Keratinocyte (primary cell): ENCODE measurements around the gene RHOF. TPM values are rescaled to one million over a fixed set of nuclear protein-coding genes. Genes with fewer than 3 reads are reported as not detected.

ENCODE experiments used
- DNase-seq: peaks from one replicate; pipeline ENCODE4 v3.0.0-alpha.2; 2011; ENCODE audit warnings: low read depth, missing footprints, low spot score
- FAIRE-seq: peaks from 2 replicates; lab custom pipeline; 2011; peaks lifted over from hg19 to GRCh38; lab: Jason Lieb, UNC
- H2AFZ ChIP-seq: 2 replicates; pipeline ENCODE4 v1.6.0; 2012; ENCODE audit warnings: low read length, control low read depth, inconsistent platforms; ENCODE audit not compliant: control insufficient read depth
- H3K27ac ChIP-seq: 2 replicates; pipeline ENCODE4 v1.5.1; 2011; ENCODE audit warnings: low read length; ENCODE audit not compliant: control insufficient read depth, insufficient read depth
- H3K27me3 ChIP-seq: 3 replicates; pipeline ENCODE4 v1.6.0; 2011; ENCODE audit warnings: low read length; ENCODE audit not compliant: control insufficient read depth, insufficient read depth; ENCODE audit errors: extremely low read depth
- H3K36me3 ChIP-seq, 2 experiments: 2 replicates in 1 of 2; 3 replicates in 1 of 2; pipeline ENCODE4 v1.5.1; 2011; ENCODE audit warnings: low read length in 2 of 2, mild to moderate bottlenecking in 1 of 2; ENCODE audit not compliant: control insufficient read depth in 2 of 2, insufficient read depth in 2 of 2; ENCODE audit errors: extremely low read depth in 1 of 2
- H3K4me1 ChIP-seq: 3 replicates; pipeline ENCODE4 v1.5.1; 2011; ENCODE audit warnings: low read length; ENCODE audit not compliant: control insufficient read depth, insufficient read depth; ENCODE audit errors: extremely low read depth
- H3K4me2 ChIP-seq: 3 replicates; pipeline ENCODE4 v1.6.0; 2011; ENCODE audit warnings: low read depth, low read length; ENCODE audit not compliant: control insufficient read depth, insufficient read depth; ENCODE audit errors: extremely low read depth
- H3K4me3 ChIP-seq, 3 experiments: fragments of 200-600 bp in 1 of 3; sonication (generic) in 1 of 3; 2 replicates in 2 of 3; 3 replicates in 1 of 3; pipeline ENCODE4 v1.5.1; 2011 to 2016; ENCODE audit warnings: low read length in 3 of 3, mild to moderate bottlenecking in 3 of 3, control low read depth in 2 of 3, inconsistent platforms in 1 of 3, low read depth in 1 of 3, mixed read lengths in 1 of 3, mixed run types in 1 of 3, moderate library complexity in 1 of 3; ENCODE audit not compliant: control insufficient read depth in 2 of 3, insufficient read depth in 2 of 3; ENCODE audit errors: extremely low read depth in 1 of 3
- H3K79me2 ChIP-seq: 2 replicates; pipeline ENCODE4 v1.6.0; 2012; ENCODE audit warnings: low read length; ENCODE audit not compliant: control insufficient read depth, insufficient read depth
- H3K9ac ChIP-seq: 3 replicates; pipeline ENCODE4 v1.6.0; 2011; ENCODE audit warnings: low read length; ENCODE audit not compliant: control insufficient read depth, insufficient read depth; ENCODE audit errors: extremely low read depth
- H3K9me1 ChIP-seq: 3 replicates; pipeline ENCODE4 v1.6.0; 2011; ENCODE audit warnings: low read length; ENCODE audit not compliant: control insufficient read depth, insufficient read depth; ENCODE audit errors: extremely low read depth
- H3K9me3 ChIP-seq: 2 replicates; pipeline ENCODE4 v1.5.1; 2012; ENCODE audit warnings: low read depth, low read length; ENCODE audit not compliant: control insufficient read depth
- H4K20me1 ChIP-seq: 3 replicates; pipeline ENCODE4 v1.6.0; 2011; ENCODE audit warnings: low read length; ENCODE audit not compliant: control insufficient read depth, insufficient read depth; ENCODE audit errors: extremely low read depth
- EZH2 ChIP-seq: IDR thresholded peaks from one replicate; pipeline ENCODE4 v1.6.1; 2012; ENCODE audit warnings: inconsistent platforms, mild to moderate bottlenecking, low read length, moderate library complexity
- dilution Hi-C: fragments of 300-500 bp; cut with MboI; formaldehyde crosslinking; loops from one replicate; pipeline ENCODE4 v1.7.0; 2020; ENCODE audit warnings: low sequenced_read_pairs; ENCODE audit not compliant: extremely low pct_ligation_motif_present
- polyA plus RNA-seq, 5 experiments: library from polyadenylated mRNA; depleted of rRNA in 3 of 5; stranded (reverse) in 3 of 5; stranded (forward) in 1 of 5; unstranded in 1 of 5; fragments of >200 nt; gene quantifications; 1 replicate in 1 of 5; 2 replicates in 3 of 5; 3 replicates in 1 of 5; pipeline versions ENCODE4 v1.2.1 to v1.2.3, GENCODE V29; 2011 to 2012; ENCODE audit warnings: missing spikeins in 2 of 5, low read depth in 1 of 5, low replicate concordance in 1 of 5
- TF ChIP-seq, protein P1 (sequence below), 3 experiments: IDR thresholded peaks in 1 of 3; conservative IDR thresholded peaks in 1 of 3; optimal IDR thresholded peaks in 1 of 3; 2 replicates in 2 of 3; 3 replicates in 1 of 3; pipeline versions ENCODE3 to v1.5.1; 2011; ENCODE audit warnings: low read length in 3 of 3, mild to moderate bottlenecking in 3 of 3, moderate library complexity in 2 of 3, control low read depth in 1 of 3, inconsistent platforms in 1 of 3; ENCODE audit not compliant: insufficient read depth in 2 of 3; ENCODE audit errors: extremely low read depth in 1 of 3

RHOF gene
- polyA plus RNA-seq, 1 donor (not counting 4 experiments of a cell fraction or from before 2014, with no cell fraction given) = 2.8 TPM

- Histone ChIP-seq H3K27ac (peak overlapping the region; percentile 13), H3K27me3 (no peaks in the 10 kb centered on the region), H3K4me1 (peaks cover 28% of the 10 kb centered on the region), H3K9ac (no peak overlapping the region), H3K9me1 (no peaks in the 10 kb centered on the region), H2AFZ (no peak overlapping the region), H3K4me3 (no peak overlapping the region), H3K36me3 (peaks cover 0 to 6% of the 10 kb centered on the region in 2 experiments), H3K4me2 (peak overlapping the region; percentile 53), H3K9me3 (no peaks in the 10 kb centered on the region), H4K20me1 (no peaks in the 10 kb centered on the region), H3K79me2 (no peaks in the 10 kb centered on the region)
- DNase-seq = no peak
- TF ChIP-seq, protein P1, sequence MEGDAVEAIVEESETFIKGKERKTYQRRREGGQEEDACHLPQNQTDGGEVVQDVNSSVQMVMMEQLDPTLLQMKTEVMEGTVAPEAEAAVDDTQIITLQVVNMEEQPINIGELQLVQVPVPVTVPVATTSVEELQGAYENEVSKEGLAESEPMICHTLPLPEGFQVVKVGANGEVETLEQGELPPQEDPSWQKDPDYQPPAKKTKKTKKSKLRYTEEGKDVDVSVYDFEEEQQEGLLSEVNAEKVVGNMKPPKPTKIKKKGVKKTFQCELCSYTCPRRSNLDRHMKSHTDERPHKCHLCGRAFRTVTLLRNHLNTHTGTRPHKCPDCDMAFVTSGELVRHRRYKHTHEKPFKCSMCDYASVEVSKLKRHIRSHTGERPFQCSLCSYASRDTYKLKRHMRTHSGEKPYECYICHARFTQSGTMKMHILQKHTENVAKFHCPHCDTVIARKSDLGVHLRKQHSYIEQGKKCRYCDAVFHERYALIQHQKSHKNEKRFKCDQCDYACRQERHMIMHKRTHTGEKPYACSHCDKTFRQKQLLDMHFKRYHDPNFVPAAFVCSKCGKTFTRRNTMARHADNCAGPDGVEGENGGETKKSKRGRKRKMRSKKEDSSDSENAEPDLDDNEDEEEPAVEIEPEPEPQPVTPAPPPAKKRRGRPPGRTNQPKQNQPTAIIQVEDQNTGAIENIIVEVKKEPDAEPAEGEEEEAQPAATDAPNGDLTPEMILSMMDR (optimal IDR thresholded peaks at IDR 0.05 in 1 of 3, IDR thresholded peaks at IDR 0.05 in 1 of 3, conservative IDR thresholded peaks at IDR 0.05 in 1 of 3; ENCODE audit: extremely low read depth in 1 of 3, insufficient read depth in 2 of 3, low read length in 3 of 3) = no peak
- no peak for TF ChIP-seq EZH2
- dilution Hi-C loops = no loop called here
- no peak for FAIRE-seq
Measured at GRCh38 chr12:121781484-121781997, 11.9 kb downstream of the RHOF start.

GRCh38 chr12:121780429-121780828 lies 13.1 kb downstream of the RHOF start:
- TF ChIP-seq EZH2 = no peak
- TF ChIP-seq, protein P1 (optimal IDR thresholded peaks at IDR 0.05 in 1 of 3, IDR thresholded peaks at IDR 0.05 in 1 of 3, conservative IDR thresholded peaks at IDR 0.05 in 1 of 3; ENCODE audit: extremely low read depth in 1 of 3, insufficient read depth in 2 of 3, low read length in 3 of 3) = no peak
- no peak overlapping the region for H3K4me2 ChIP-seq
- H3K4me1 ChIP-seq = peaks cover 24% of the 10 kb centered on the region
- H3K9me3 ChIP-seq = no peaks in the 10 kb centered on the region
- no peaks in the 10 kb centered on the region for H3K9me1 ChIP-seq
- no peak for FAIRE-seq
- H4K20me1 ChIP-seq = no peaks in the 10 kb centered on the region
- H3K36me3 ChIP-seq = peaks cover 0 to 6% of the 10 kb centered on the region in 2 experiments
- H3K79me2 ChIP-seq = no peaks in the 10 kb centered on the region
- DNase-seq = no peak
- H3K27ac ChIP-seq = no peak overlapping the region
- H2AFZ ChIP-seq = no peak overlapping the region
- no peak overlapping the region for H3K4me3 ChIP-seq
- dilution Hi-C loops = no loop called here
- H3K9ac ChIP-seq = no peak overlapping the region
- H3K27me3 ChIP-seq = no peaks in the 10 kb centered on the region
